ENCODE data around the gene ZNF341.

DNA sequence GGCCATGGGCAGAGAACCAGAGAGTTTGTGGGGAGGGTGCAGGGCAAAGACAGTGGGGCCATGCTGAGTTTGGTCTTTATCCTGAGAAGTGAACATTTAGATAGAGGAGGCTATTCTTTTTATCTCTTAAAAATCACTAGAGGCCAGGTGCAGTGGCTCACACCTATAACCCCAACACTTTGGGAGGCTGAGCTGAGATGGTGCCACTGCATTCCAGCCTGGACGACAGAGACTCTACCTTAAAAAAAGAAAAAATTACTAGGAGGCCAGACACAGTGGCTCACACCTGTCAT, 20.4 kb upstream of the ZNF341 start:
- TF ChIP-seq CTCF (IDR thresholded peaks at IDR 0.05; ENCODE audit: low read depth, low read length) (no peak), EZH2phosphoT487 (IDR thresholded peaks at IDR 0.05; ENCODE audit: low read depth) (no peak)
